ENCODE data around the gene MTMR4. TPM values are rescaled to one million over a fixed set of nuclear protein-coding genes. Genes with fewer than 3 reads are reported as not detected.
"Not testable (repeated sequence)": the region's sequence is repeated elsewhere in the genome, so short reads cannot be mapped to it uniquely, and the experiment has no call there.

Gene MTMR4
- total RNA-seq, 1 donor from 2014 or later, result 23.0 TPM

- H3K36me3 ChIP-seq (ENCODE audit: control insufficient read depth in 3 of 3, insufficient read depth in 3 of 3, low read length in 3 of 3), result peaks cover 37 to 64% (median 52%) of the 10 kb centered on the region in 3 donors
- H3K9me3 ChIP-seq (ENCODE audit: control insufficient read depth in 3 of 3, low read length in 3 of 3); H3K27me3 ChIP-seq (ENCODE audit: control insufficient read depth in 3 of 3, insufficient read depth in 3 of 3, low read length in 3 of 3); H3K27ac ChIP-seq (ENCODE audit: low read depth, low read length); H3K9ac ChIP-seq (ENCODE audit: low read depth in 1 of 3, low read length in 3 of 3); H3K4me1 ChIP-seq (ENCODE audit: control insufficient read depth in 3 of 3, insufficient read depth in 3 of 3, low read length in 3 of 3); H3K4me3 ChIP-seq (ENCODE audit: low read length in 3 of 3): not testable (repeated sequence)
Measured at GRCh38 chr17:58503134-58503533, 11.3 kb downstream of the MTMR4 start.

- H3K27ac ChIP-seq (ENCODE audit: low read depth, low read length), result no peak overlapping the region
- no peak overlapping the region for H3K4me3 ChIP-seq (ENCODE audit: low read length in 3 of 3)
- no peaks in the 10 kb centered on the region for H3K9me3 ChIP-seq (ENCODE audit: control insufficient read depth in 3 of 3, low read length in 3 of 3)
- H3K9ac ChIP-seq (ENCODE audit: low read depth in 1 of 3, low read length in 3 of 3), result no peak overlapping the region
- H3K27me3 ChIP-seq (ENCODE audit: control insufficient read depth in 3 of 3, insufficient read depth in 3 of 3, low read length in 3 of 3), result no peaks in the 10 kb centered on the region
- H3K4me1 ChIP-seq (ENCODE audit: control insufficient read depth in 3 of 3, insufficient read depth in 3 of 3, low read length in 3 of 3), result no peaks in the 10 kb centered on the region
- H3K36me3 ChIP-seq (ENCODE audit: control insufficient read depth in 3 of 3, insufficient read depth in 3 of 3, low read length in 3 of 3), result peaks cover 26 to 63% (median 46%) of the 10 kb centered on the region in 3 donors
Measured at GRCh38 chr17:58501451-58501850, 13.0 kb downstream of the MTMR4 start.

GRCh38 chr17:58498177-58498828 lies 16.1 kb downstream of the MTMR4 start:
- H3K9ac ChIP-seq (ENCODE audit: low read depth in 1 of 3, low read length in 3 of 3), result no peak overlapping the region
- H3K27ac ChIP-seq (ENCODE audit: low read depth, low read length), result no peak overlapping the region
- no peaks in the 10 kb centered on the region for H3K4me1 ChIP-seq (ENCODE audit: control insufficient read depth in 3 of 3, insufficient read depth in 3 of 3, low read length in 3 of 3)
- H3K9me3 ChIP-seq (ENCODE audit: control insufficient read depth in 3 of 3, low read length in 3 of 3), result no peaks in the 10 kb centered on the region
- H3K4me3 ChIP-seq (ENCODE audit: low read length in 3 of 3), result no peak overlapping the region
- H3K36me3 ChIP-seq (ENCODE audit: control insufficient read depth in 3 of 3, insufficient read depth in 3 of 3, low read length in 3 of 3), result peaks cover 32 to 60% (median 47%) of the 10 kb centered on the region in 3 donors
- H3K27me3 ChIP-seq (ENCODE audit: control insufficient read depth in 3 of 3, insufficient read depth in 3 of 3, low read length in 3 of 3), result no peaks in the 10 kb centered on the region

GRCh38 chr17:58493506-58493905 lies 20.9 kb downstream of the MTMR4 start:
- Histone ChIP-seq H3K27ac (ENCODE audit: low read depth, low read length) (no peak overlapping the region), H3K27me3 (ENCODE audit: control insufficient read depth in 3 of 3, insufficient read depth in 3 of 3, low read length in 3 of 3) (no peaks in the 10 kb centered on the region), H3K9ac (ENCODE audit: low read depth in 1 of 3, low read length in 3 of 3) (no peak overlapping the region), H3K4me3 (ENCODE audit: low read length in 3 of 3) (no peak overlapping the region), H3K9me3 (ENCODE audit: control insufficient read depth in 3 of 3, low read length in 3 of 3) (no peaks in the 10 kb centered on the region), H3K4me1 (ENCODE audit: control insufficient read depth in 3 of 3, insufficient read depth in 3 of 3, low read length in 3 of 3) (no peaks in the 10 kb centered on the region), H3K36me3 (ENCODE audit: control insufficient read depth in 3 of 3, insufficient read depth in 3 of 3, low read length in 3 of 3) (peaks cover 47 to 79% (median 70%) of the 10 kb centered on the region in 3 donors)

GRCh38 chr17:58492238-58493121 lies 22.0 kb downstream of the MTMR4 start:
- Histone ChIP-seq H3K27me3 (ENCODE audit: control insufficient read depth in 3 of 3, insufficient read depth in 3 of 3, low read length in 3 of 3) (no peaks in the 10 kb centered on the region), H3K9ac (ENCODE audit: low read depth in 1 of 3, low read length in 3 of 3) (no peak overlapping the region), H3K4me3 (ENCODE audit: low read length in 3 of 3) (no peak overlapping the region), H3K36me3 (ENCODE audit: control insufficient read depth in 3 of 3, insufficient read depth in 3 of 3, low read length in 3 of 3) (peaks cover 48 to 73% (median 65%) of the 10 kb centered on the region in 3 donors), H3K9me3 (ENCODE audit: control insufficient read depth in 3 of 3, low read length in 3 of 3) (no peaks in the 10 kb centered on the region), H3K4me1 (ENCODE audit: control insufficient read depth in 3 of 3, insufficient read depth in 3 of 3, low read length in 3 of 3) (no peaks in the 10 kb centered on the region), H3K27ac (ENCODE audit: low read depth, low read length) (no peak overlapping the region)

GRCh38 chr17:58491510-58492045 lies 22.9 kb downstream of the MTMR4 start:
- Histone ChIP-seq H3K4me3 (ENCODE audit: low read length in 3 of 3) (no peak overlapping the region), H3K36me3 (ENCODE audit: control insufficient read depth in 3 of 3, insufficient read depth in 3 of 3, low read length in 3 of 3) (peaks cover 45 to 64% (median 64%) of the 10 kb centered on the region in 3 donors)

GRCh38 chr17:58488428-58488890 lies 26.0 kb downstream of the MTMR4 start:
- Histone ChIP-seq H3K4me3 (ENCODE audit: low read length in 3 of 3) (no peak overlapping the region), H3K9ac (ENCODE audit: low read depth in 1 of 3, low read length in 3 of 3) (no peak overlapping the region), H3K27me3 (ENCODE audit: control insufficient read depth in 3 of 3, insufficient read depth in 3 of 3, low read length in 3 of 3) (no peaks in the 10 kb centered on the region), H3K27ac (ENCODE audit: low read depth, low read length) (no peak overlapping the region), H3K36me3 (ENCODE audit: control insufficient read depth in 3 of 3, insufficient read depth in 3 of 3, low read length in 3 of 3) (peaks cover 23 to 38% (median 37%) of the 10 kb centered on the region in 3 donors), H3K4me1 (ENCODE audit: control insufficient read depth in 3 of 3, insufficient read depth in 3 of 3, low read length in 3 of 3) (no peaks in the 10 kb centered on the region), H3K9me3 (ENCODE audit: control insufficient read depth in 3 of 3, low read length in 3 of 3) (no peaks in the 10 kb centered on the region)

More at GRCh38 chr17:58491510-58492045, 22.9 kb downstream of the MTMR4 start:
- H3K27me3 ChIP-seq (ENCODE audit: control insufficient read depth in 3 of 3, insufficient read depth in 3 of 3, low read length in 3 of 3), result no peaks in the 10 kb centered on the region
- no peaks in the 10 kb centered on the region for H3K4me1 ChIP-seq (ENCODE audit: control insufficient read depth in 3 of 3, insufficient read depth in 3 of 3, low read length in 3 of 3)
- H3K27ac ChIP-seq (ENCODE audit: low read depth, low read length), result no peak overlapping the region
- no peaks in the 10 kb centered on the region for H3K9me3 ChIP-seq (ENCODE audit: control insufficient read depth in 3 of 3, low read length in 3 of 3)
- H3K9ac ChIP-seq (ENCODE audit: low read depth in 1 of 3, low read length in 3 of 3), result no peak overlapping the region

GRCh38 chr17:58487589-58488427 lies 26.6 kb downstream of the MTMR4 start, which contains the start of gene HSF5:
Gene HSF5 (minus strand): TSS chr17:58488408. CDS start chr17:58488274, 134 bp downstream.
- Histone ChIP-seq H3K36me3 (ENCODE audit: control insufficient read depth in 3 of 3, insufficient read depth in 3 of 3, low read length in 3 of 3) (peaks cover 18 to 32% (median 30%) of the 10 kb centered on the region in 3 donors), H3K27me3 (ENCODE audit: control insufficient read depth in 3 of 3, insufficient read depth in 3 of 3, low read length in 3 of 3) (no peaks in the 10 kb centered on the region), H3K4me1 (ENCODE audit: control insufficient read depth in 3 of 3, insufficient read depth in 3 of 3, low read length in 3 of 3) (no peaks in the 10 kb centered on the region), H3K27ac (ENCODE audit: low read depth, low read length) (no peak within 1 kb of the TSS), H3K9ac (ENCODE audit: low read depth in 1 of 3, low read length in 3 of 3) (no peak within 1 kb of the TSS), H3K4me3 (ENCODE audit: low read length in 3 of 3) (no peak within 1 kb of the TSS), H3K9me3 (ENCODE audit: control insufficient read depth in 3 of 3, low read length in 3 of 3) (no peaks in the 10 kb centered on the region)

GRCh38 chr17:58484600-58484999 lies 29.8 kb downstream of the MTMR4 start:
- no peak overlapping the region for H3K9ac ChIP-seq (ENCODE audit: low read depth in 1 of 3, low read length in 3 of 3)
- peaks cover 2 to 6% (median 5%) of the 10 kb centered on the region in 3 donors for H3K36me3 ChIP-seq (ENCODE audit: control insufficient read depth in 3 of 3, insufficient read depth in 3 of 3, low read length in 3 of 3)
- no peak overlapping the region for H3K27ac ChIP-seq (ENCODE audit: low read depth, low read length)
- H3K9me3 ChIP-seq (ENCODE audit: control insufficient read depth in 3 of 3, low read length in 3 of 3), result no peaks in the 10 kb centered on the region
- no peaks in the 10 kb centered on the region for H3K4me1 ChIP-seq (ENCODE audit: control insufficient read depth in 3 of 3, insufficient read depth in 3 of 3, low read length in 3 of 3)
- H3K4me3 ChIP-seq (ENCODE audit: low read length in 3 of 3), result no peak overlapping the region
- no peaks in the 10 kb centered on the region for H3K27me3 ChIP-seq (ENCODE audit: control insufficient read depth in 3 of 3, insufficient read depth in 3 of 3, low read length in 3 of 3)
